Subcutaneous abdominal adipose tissue (tissue), 5 donors: ENCODE measurements around the gene TNC.
"Not testable (repeated sequence)": the region's sequence is repeated elsewhere in the genome, so short reads cannot be mapped to it uniquely, and the experiment has no call there.

Source experiments
- H3K27ac ChIP-seq: one replicate; pipeline ENCODE4 v1.7.0; 2013; ENCODE audit warnings: low read depth, mild to moderate bottlenecking, inconsistent platforms, low read length, moderate library complexity
- H3K27me3 ChIP-seq, 5 donors: one replicate each; pipeline ENCODE4 v1.7.0; 2013; ENCODE audit warnings: low read length in 5 of 5, inconsistent platforms in 1 of 5; ENCODE audit not compliant: control insufficient read depth in 5 of 5, insufficient read depth in 4 of 5
- H3K36me3 ChIP-seq, 5 donors: one replicate each; pipeline ENCODE4 v1.7.0; 2013; ENCODE audit warnings: low read length in 5 of 5; ENCODE audit not compliant: control insufficient read depth in 5 of 5, insufficient read depth in 5 of 5
- H3K4me1 ChIP-seq, 5 donors: one replicate each; pipeline ENCODE4 v1.7.0; 2013; ENCODE audit warnings: low read length in 5 of 5, mild to moderate bottlenecking in 3 of 5, moderate library complexity in 1 of 5; ENCODE audit not compliant: control insufficient read depth in 5 of 5, insufficient read depth in 5 of 5
- H3K4me3 ChIP-seq, 5 donors: one replicate each; pipeline ENCODE4 v1.7.0; 2013; ENCODE audit warnings: low read length in 5 of 5, low read depth in 1 of 5
- H3K9ac ChIP-seq, 5 donors: one replicate each; pipeline ENCODE4 v1.7.0; 2013; ENCODE audit warnings: low read length in 5 of 5, mild to moderate bottlenecking in 4 of 5, moderate library complexity in 3 of 5
- H3K9me3 ChIP-seq, 5 donors: one replicate each; pipeline ENCODE4 v1.7.0; 2013; ENCODE audit warnings: low read length in 5 of 5; ENCODE audit not compliant: control insufficient read depth in 5 of 5
- donor health status: healthy.
- donor health status: healthy.
- donor health status: healthy.
- donor health status: healthy.
- donor health status: healthy.

Gene TNC

GRCh38 chr9:115135821-115136778 lies 18.1 kb upstream of the TNC start:
- Histone ChIP-seq H3K36me3 (no peaks in the 10 kb centered on the region), H3K27me3 (peaks cover 0 to 4% (median 0%) of the 10 kb centered on the region in 5 donors), H3K27ac (no peak overlapping the region), H3K9ac (no peak overlapping the region), H3K4me1 (peaks cover 0 to 2% (median 0%) of the 10 kb centered on the region in 5 donors), H3K4me3 (no peak overlapping the region), H3K9me3 (no peaks in the 10 kb centered on the region)

- H3K9me3 ChIP-seq, result no peaks in the 10 kb centered on the region
- H3K27ac ChIP-seq, result no peak overlapping the region
- peaks cover 0 to 2% (median 0%) of the 10 kb centered on the region in 5 donors for H3K4me1 ChIP-seq
- no peaks in the 10 kb centered on the region for H3K36me3 ChIP-seq
- H3K9ac ChIP-seq, result no peak overlapping the region
- no peak overlapping the region for H3K4me3 ChIP-seq
- peaks cover 0 to 4% (median 0%) of the 10 kb centered on the region in 5 donors for H3K27me3 ChIP-seq
Measured at GRCh38 chr9:115134941-115135340, 17.0 kb upstream of the TNC start.

- H3K4me3 ChIP-seq, result no peak overlapping the region
Measured at GRCh38 chr9:115133649-115134048, 15.7 kb upstream of the TNC start.

GRCh38 chr9:115132648-115133047 lies 14.7 kb upstream of the TNC start:
- no peaks in the 10 kb centered on the region for H3K36me3 ChIP-seq
- H3K27me3 ChIP-seq, result peaks cover 0 to 4% (median 0%) of the 10 kb centered on the region in 5 donors
- no peak overlapping the region for H3K9ac ChIP-seq
- peaks cover 0 to 2% (median 0%) of the 10 kb centered on the region in 5 donors for H3K4me1 ChIP-seq
- H3K4me3 ChIP-seq, result no peak overlapping the region
- H3K9me3 ChIP-seq, result no peaks in the 10 kb centered on the region
- no peak overlapping the region for H3K27ac ChIP-seq

More at GRCh38 chr9:115133649-115134048, 15.7 kb upstream of the TNC start:
- Histone ChIP-seq H3K27me3 (peaks cover 0 to 4% (median 0%) of the 10 kb centered on the region in 5 donors), H3K36me3 (no peaks in the 10 kb centered on the region), H3K27ac (no peak overlapping the region), H3K4me1 (peaks cover 0 to 2% (median 0%) of the 10 kb centered on the region in 5 donors), H3K9ac (no peak overlapping the region), H3K9me3 (no peaks in the 10 kb centered on the region)

- H3K9me3 ChIP-seq, result peaks cover 0 to 5% (median 0%) of the 10 kb centered on the region in 5 donors
- H3K27ac ChIP-seq, result no peak overlapping the region
- H3K36me3 ChIP-seq, result no peaks in the 10 kb centered on the region
- no peak overlapping the region for H3K9ac ChIP-seq
- peaks cover 0 to 2% (median 0%) of the 10 kb centered on the region in 5 donors for H3K4me1 ChIP-seq
- peaks cover 0 to 4% (median 0%) of the 10 kb centered on the region in 5 donors for H3K27me3 ChIP-seq
- no peak overlapping the region for H3K4me3 ChIP-seq
Measured at GRCh38 chr9:115130176-115130575, 12.2 kb upstream of the TNC start.

GRCh38 chr9:115128726-115129125 lies 10.8 kb upstream of the TNC start:
- not testable (repeated sequence) for H3K27me3 ChIP-seq, H3K36me3 ChIP-seq, H3K9me3 ChIP-seq, H3K4me1 ChIP-seq, H3K9ac ChIP-seq, H3K27ac ChIP-seq, H3K4me3 ChIP-seq

- H3K27me3 ChIP-seq, result peaks cover 0 to 3% (median 0%) of the 10 kb centered on the region in 5 donors
- H3K4me1 ChIP-seq, result no peaks in the 10 kb centered on the region
- no peak overlapping the region for H3K27ac ChIP-seq
- H3K9me3 ChIP-seq, result peaks cover 0 to 6% (median 0%) of the 10 kb centered on the region in 5 donors
- no peak overlapping the region for H3K9ac ChIP-seq
- no peak overlapping the region for H3K4me3 ChIP-seq
- no peaks in the 10 kb centered on the region for H3K36me3 ChIP-seq
Measured at GRCh38 chr9:115127191-115127817, 9.3 kb upstream of the TNC start.

GRCh38 chr9:115126404-115126803 lies 8.4 kb upstream of the TNC start:
- no peaks in the 10 kb centered on the region for H3K36me3 ChIP-seq
- no peak overlapping the region for H3K27ac ChIP-seq

GRCh38 chr9:115122937-115123336 lies 5.0 kb upstream of the TNC start:
- H3K27ac ChIP-seq, result no peak overlapping the region
- no peak overlapping the region for H3K4me3 ChIP-seq
- peaks cover 0 to 14% (median 11%) of the 10 kb centered on the region in 5 donors for H3K4me1 ChIP-seq
- no peaks in the 10 kb centered on the region for H3K36me3 ChIP-seq
- peaks cover 0 to 6% (median 0%) of the 10 kb centered on the region in 5 donors for H3K9me3 ChIP-seq
- peaks cover 0 to 13% (median 8%) of the 10 kb centered on the region in 5 donors for H3K27me3 ChIP-seq
- no peak overlapping the region for H3K9ac ChIP-seq

More at GRCh38 chr9:115126404-115126803, 8.4 kb upstream of the TNC start:
- peaks cover 0 to 6% (median 0%) of the 10 kb centered on the region in 5 donors for H3K9me3 ChIP-seq
- no peaks in the 10 kb centered on the region for H3K4me1 ChIP-seq
- H3K27me3 ChIP-seq, result peaks cover 0 to 4% (median 0%) of the 10 kb centered on the region in 5 donors
- H3K4me3 ChIP-seq, result no peak overlapping the region
- no peak overlapping the region for H3K9ac ChIP-seq

GRCh38 chr9:115121181-115121580 lies 3.2 kb upstream of the TNC start:
- Histone ChIP-seq H3K27ac (no peak overlapping the region), H3K4me3 (no peak overlapping the region), H3K27me3 (peaks cover 0 to 28% (median 17%) of the 10 kb centered on the region in 5 donors), H3K9ac (no peak overlapping the region), H3K4me1 (peaks cover 0 to 19% (median 14%) of the 10 kb centered on the region in 5 donors), H3K9me3 (peaks cover 0 to 6% (median 0%) of the 10 kb centered on the region in 5 donors), H3K36me3 (no peaks in the 10 kb centered on the region)
